NCI-H2107 treated with DMSO at 0.1 percent for 48 hours (cell line): Measurements from ENCODE around the gene ZNF195.
"Not testable (repeated sequence)": the region's sequence is repeated elsewhere in the genome, so short reads cannot be mapped to it uniquely, and the experiment has no call there.

Source experiments
- DNase-seq: peaks from one replicate; lab custom pipeline; 2025; ENCODE audit not compliant: unreplicated experiment; lab: John Stamatoyannopoulos, UW

The ZNF195 gene

GRCh38 chr11:3402861-3403250, 23.9 kb upstream of the ZNF195 start:
- DNase-seq, result not testable (repeated sequence)

DNA sequence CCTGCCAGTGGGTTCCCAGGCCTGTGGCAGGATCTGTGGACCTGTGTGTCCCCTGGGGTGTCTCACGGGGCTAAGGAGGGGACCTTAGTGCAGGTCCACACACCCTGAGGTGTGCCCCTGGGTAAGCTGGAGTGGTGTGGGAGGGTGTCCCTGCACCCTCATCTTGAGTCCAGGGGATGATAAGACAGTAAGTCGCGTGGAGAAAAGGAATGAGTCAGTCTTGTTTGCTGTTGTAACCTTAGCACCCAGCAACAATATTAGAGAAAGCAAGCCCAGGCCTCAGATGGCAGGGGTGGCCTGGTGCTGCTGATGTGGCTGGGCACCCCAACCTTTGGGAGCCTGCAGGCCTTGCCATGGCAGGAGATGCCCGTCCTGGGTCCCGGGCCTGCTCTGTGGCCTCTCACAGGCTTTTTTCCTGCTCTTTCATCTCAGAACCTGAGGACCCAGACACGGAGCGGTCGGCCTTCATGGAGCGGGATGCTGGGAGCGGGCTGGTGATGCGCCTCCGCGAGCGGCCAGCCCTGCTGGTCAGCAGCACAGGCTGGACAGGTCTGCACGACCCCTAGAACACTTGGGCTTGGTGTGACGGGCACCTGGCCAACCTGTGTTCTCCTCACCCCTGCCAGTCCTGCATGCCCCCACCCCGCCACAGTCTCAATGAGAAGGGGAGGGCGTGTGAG, 23.4 kb upstream of the ZNF195 start:
- not testable (repeated sequence) for DNase-seq

DNA sequence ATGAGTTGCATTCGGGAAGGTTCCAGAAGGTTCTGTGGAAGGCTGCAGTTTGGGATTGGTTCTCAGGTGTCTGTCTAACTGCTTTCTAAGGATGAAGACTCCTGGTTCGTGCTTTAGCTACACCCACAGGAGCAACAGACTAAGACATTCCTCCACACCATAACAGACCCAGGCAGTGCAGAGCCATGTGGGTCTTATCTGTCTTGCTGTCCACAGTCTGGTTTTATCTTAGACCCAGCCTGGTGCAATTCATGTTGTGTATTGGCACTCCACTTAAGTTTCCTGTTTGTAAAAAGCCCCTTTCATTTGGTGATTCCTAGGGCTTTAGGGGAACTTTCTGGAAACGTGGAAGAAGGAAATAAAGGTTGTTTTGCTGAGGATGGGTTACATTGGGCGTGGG, 22.1 kb upstream of the ZNF195 start:
- DNase-seq, result not testable (repeated sequence)

GRCh38 chr11:3398509-3398908, 19.6 kb upstream of the ZNF195 start:
- not testable (repeated sequence) for DNase-seq

GRCh38 chr11:3398106-3398505, 19.2 kb upstream of the ZNF195 start:
- not testable (repeated sequence) for DNase-seq

- DNase-seq, result not testable (repeated sequence)
Observed at GRCh38 chr11:3397210-3397609, 18.3 kb upstream of the ZNF195 start.

- DNase-seq, result not testable (repeated sequence)
Observed at GRCh38 chr11:3395468-3395867, 16.5 kb upstream of the ZNF195 start.

DNA sequence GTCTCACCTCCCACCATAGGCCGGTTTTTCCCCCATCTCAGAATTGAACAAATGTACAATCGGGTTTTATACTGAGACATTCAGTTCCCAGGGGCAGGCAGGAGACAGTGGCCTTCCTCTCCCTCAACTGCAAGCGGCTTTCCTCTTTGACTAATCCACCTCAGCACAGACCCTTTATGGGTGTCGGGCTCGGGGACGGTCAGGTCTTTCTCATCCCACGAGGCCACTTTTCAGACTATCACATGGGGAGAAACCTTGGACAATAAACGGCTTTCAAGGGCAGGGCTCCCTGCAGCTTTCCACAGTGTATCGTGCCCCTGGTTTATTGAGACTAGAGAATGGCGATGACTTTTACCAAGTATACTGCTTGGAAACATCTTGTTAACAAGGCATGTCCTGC, 16.0 kb upstream of the ZNF195 start:
- not testable (repeated sequence) for DNase-seq

GRCh38 chr11:3393450-3393849, 14.5 kb upstream of the ZNF195 start:
- DNase-seq, result not testable (repeated sequence)

GRCh38 chr11:3382613-3383285, 3.8 kb upstream of the ZNF195 start:
- no peak for DNase-seq

- DNase-seq, result no peak
Observed at GRCh38 chr11:3381794-3382193, 2.8 kb upstream of the ZNF195 start.

DNA sequence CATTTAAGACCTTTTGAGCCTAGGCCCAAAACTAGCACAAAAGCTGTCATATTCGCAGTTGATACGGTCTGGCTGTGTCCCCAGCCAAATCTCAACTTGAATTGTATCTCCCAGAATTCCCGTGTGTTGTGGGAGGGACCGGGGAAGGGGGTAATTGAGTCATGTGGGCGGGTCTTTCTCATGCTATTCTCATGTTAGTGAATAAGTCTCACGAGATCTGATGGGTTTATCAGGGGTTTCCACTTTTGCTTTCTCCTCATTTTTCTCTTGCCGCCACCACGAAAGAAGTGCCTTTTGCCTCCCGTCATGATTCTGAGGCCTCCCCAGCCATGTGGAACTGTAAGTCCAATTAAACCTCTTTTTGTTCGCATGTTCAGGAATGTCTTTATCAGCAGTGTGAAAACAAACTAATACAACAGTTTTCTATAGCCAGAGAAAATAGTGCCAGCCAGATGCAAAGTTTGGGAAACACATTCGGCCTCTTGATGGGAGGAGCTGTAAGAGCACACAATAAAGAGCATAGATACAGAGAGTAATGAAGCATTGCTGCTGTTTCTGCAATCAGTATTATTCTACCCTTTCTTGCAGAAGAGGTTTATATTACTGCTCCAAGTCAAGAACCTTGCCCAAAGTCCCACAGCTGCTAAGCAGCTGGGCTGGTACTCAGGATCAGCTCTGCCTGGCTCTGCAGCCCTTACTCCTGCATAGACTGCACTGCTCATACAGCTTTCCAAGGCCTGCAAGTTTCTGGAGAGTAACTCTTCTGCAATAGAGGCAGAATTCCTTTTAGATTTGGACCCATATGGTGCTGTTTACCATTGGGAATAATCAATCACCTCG, 2.0 kb upstream of the ZNF195 start:
- DNase-seq, result no peak

DNA sequence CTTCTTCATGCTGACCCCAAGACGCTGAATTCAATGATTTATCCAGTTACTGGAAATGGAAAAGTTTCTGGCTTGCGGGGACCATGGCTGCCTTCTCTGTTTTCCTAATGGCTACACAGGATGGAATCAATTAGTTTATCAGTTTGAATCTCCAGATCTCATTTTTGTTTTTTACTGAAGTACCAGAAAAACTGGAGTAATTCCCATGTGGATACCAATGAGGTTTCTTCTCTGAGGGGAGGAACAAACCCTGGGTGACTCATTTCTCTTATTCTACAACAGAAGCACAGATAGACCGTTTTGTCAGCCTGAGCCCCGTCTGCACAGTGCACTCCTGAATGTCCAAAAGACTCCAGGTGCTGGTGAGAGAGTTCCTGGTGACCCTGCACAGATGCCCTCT, 3.4 kb downstream of the ZNF195 start:
- DNase-seq, result no peak

DNA sequence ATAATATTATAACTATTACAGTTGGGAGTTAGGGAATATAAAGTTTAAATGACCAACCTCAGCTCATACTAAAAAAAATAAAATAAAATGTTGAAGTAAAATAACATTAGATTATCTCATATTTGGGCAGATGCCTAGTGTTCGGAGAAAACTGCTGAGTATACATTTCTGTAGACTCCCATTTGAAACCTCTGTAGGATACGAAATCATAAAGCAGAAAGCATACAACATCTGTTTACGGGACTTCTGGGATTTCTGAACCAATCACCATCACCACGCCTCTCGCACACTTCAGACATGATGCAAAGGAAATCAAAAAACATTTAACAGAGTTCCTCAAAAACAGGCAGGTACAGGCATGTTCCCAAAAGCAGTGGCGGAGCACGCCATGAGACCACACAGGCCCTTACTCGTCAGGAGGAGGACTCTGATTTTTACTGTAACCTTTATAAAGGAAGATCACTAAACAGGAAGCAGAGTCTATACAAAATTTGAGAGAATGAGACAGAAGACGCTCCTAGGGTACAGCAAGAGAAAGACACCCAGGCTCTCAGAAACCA, 8.6 kb downstream of the ZNF195 start:
- DNase-seq, result no peak

DNA sequence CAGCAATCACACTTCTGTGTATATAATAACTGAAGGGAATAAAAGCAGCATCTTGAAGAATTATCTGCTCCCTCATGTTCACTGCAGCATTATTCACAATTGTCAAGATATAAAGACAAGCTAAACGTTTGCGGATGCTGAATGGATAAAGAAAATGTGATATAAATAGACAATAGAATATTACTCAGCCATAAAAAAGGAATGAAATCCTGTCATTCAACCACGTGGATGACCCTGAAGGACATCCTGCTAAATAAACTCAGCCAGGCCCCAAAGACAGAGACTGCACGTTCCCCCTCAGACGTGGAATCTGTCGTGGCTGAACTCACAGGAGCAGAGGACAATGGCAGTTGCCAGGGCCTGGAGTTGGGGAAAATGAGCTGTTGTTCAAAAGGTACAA, 9.6 kb downstream of the ZNF195 start:
- no peak for DNase-seq

GRCh38 chr11:3368199-3368598, 10.7 kb downstream of the ZNF195 start:
- no peak for DNase-seq

GRCh38 chr11:3367221-3367620, 11.7 kb downstream of the ZNF195 start:
- no peak for DNase-seq

- no peak for DNase-seq
Observed at GRCh38 chr11:3359092-3359824, 19.7 kb downstream of the ZNF195 start.

DNA sequence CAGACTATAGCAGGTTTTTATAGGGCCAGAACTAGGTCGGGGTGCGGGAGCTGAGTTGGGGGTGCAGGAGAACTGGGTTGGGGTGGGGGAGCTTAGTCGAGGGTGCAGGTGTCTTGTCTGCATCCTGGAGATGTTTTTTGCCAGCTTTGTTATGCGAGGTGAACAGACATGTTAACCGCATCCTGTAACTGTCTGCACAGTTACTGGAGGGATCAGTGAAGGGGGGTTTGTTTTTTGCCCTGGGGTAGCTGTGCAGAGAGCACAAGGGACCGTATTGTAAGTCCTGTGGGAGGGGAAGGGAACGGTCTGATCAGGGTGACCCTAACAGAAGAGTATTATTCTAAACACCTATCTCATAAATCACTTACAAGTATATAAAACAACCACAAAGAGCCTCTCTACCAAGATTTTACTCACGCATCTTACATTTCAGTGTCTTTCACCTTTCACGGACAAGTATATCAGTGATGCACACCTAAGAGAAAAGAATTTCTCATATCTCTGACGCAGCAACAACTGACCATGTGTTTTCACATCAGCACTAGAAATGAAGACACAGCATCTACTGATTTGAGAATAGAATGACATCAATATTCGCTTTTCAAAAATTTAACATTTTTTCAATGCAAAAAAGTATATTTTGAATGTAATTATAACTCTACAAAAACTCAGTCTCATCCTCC, 20.8 kb downstream of the ZNF195 start:
- DNase-seq, result no peak

DNA sequence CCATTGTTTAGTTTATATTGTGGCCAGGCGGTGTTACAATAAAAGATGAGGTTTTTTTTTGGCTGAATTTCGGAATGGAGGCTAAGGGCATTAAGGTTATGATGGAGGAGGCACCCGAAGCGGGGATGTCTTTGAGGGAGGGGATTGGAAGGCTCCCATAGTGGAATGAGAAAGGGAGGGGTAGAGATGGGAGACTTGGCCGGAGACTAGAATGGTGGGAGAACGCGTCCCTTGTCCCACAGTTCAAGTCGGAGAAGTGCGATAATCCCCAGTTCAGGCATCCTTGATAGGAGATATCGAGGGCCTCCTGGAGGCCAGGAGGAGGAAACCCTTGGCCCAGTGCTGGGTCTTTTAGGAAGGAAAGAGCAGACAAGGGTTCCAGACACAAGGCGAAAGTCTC, 21.6 kb downstream of the ZNF195 start:
- DNase-seq, result no peak
